ENCODE data around the gene ITGBL1.
A peak's percentile ranks its signal among the peaks of the same experiment; 100 is the strongest.

The ITGBL1 gene

DNA sequence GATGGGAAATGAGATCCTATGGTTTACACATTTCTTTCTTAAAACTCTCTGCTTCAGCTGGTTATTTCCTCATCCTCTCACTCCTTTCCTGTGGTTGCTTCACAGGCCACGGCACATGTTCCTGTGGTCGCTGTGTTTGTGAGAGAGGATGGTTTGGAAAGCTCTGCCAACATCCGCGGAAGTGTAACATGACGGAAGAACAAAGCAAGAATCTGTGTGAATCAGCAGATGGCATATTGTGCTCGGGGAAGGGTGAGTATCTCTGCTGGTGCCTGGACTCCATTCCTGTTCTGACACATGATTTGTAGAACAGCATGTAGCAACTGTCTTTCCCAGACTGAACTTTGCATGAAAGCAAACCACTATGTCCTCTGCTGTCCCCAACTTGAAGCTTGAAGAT lies 254.2 kb downstream of the ITGBL1 start:
- DNase-seq = peak; percentile 59 to 88 (median 76)

DNA sequence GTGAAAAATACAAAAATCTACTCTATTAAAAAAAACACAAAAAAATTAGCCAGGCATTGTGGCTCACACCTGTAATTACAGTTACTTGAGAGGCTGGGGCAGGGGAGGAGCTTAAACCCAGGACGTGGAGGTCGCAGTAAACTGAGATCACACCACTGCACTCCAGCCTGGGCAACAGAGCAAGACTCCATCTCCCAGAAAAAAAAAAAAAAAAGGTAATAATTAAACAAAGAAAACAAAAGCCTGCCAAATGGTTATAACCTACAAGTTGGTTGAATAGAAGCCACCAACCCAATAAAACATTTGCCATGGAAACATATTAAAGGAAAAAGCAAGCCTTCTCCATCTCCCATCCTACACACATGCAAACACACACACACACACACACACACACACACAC lies 255.2 kb downstream of the ITGBL1 start:
- no peak for DNase-seq

DNA sequence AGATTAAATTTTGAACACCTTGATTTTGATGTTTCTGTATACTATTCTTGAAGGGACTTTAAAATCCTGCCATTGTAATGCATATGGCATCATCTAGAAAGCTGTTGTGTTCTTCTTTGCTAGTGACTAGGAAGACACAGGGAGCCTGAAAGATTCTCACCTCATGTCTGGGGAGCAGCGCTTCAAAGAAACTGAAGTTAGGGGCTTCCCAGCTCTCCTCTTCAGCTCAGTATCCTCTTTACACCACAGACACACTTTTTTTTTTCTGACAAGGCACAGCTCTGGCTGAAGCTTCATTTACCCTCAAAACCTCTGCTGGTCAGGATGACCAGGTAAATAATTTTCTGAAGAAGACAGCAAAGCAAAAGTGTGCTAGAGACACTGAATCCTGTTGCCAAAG lies 255.6 kb downstream of the ITGBL1 start:
- no peak for DNase-seq

DNA sequence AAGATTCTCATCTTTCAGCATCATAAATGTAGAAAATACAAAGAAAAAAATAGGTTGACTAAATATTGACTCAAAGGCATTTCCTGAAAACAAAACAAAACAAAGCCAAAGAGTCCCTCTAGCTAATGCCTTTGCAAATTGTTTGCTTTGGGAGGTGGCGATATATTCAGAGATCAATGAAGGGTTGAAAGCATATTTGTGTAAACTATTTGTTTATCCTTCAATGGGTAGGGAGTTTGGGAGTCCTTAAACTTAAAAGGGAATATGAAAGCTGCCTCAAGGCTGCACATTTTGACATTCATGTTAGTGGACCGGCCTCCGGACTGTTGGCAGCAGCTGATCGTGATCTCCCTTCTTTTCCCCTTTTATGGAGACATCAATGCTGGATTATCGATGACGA lies 257.5 kb downstream of the ITGBL1 start:
- DNase-seq = no peak

DNA sequence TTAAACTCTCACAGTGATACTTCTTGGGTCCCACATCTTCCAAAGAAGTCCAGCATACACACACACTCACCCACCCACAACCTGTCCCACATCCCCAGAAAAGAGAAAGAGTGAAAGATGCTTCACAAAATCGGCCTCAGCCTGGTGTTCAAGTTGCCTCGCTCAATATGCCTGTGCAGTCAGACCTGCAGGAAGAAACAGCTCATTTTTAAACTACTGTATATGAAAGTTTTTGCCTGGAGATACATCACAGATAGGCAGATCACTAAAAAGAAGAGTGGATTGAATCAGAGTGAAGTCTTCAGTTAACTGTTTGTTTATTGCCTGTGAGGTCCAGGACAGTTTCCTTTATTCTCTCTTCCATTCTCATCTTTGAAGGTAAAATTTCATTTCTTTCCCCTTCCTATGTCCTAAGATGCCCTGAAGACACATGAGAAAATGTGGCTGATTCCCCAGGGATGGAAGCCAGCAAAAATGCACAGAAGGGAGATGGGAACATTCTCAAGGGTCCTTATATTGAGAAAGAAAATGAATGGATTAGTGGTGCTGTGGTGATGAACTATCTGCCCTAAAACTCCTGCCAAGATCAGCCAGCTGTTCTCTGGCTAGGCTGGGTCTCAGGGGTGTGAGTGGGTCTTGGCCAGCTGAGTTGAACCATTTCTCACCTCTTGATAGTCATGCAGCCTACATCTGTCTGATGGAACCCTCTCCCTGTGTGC lies 259.0 kb downstream of the ITGBL1 start:
- DNase-seq = no peak

DNA sequence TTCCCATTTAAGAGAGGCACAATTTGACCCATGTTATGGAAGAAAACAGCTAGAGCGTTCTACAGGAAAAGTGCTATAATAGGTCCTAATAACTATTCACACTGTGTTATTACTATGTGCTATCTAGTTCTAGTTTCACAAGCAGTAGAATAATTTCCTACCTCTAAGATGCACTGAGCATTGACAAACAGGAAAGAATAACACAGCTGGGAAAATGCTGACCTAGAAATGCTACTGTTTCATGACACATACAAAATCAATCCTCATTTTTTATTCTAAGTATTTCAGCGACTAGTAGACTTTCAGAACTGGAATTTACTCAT lies 259.5 kb downstream of the ITGBL1 start:
- no peak for DNase-seq

DNA sequence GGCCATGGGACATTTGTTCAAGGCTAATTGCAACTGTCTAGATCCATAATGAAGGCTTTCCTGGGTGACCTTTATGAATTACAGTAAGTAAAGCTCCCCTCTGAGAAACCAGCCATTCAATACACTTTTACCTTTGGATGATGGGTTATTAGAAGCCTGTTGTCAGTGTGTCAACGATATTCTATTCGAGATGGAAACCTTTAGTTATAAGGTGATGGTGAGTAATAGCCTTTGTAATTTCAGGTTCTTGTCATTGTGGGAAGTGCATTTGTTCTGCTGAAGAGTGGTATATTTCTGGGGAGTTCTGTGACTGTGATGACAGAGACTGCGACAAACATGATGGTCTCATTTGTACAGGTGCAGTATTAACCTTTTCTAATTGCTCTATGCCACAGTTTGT lies 261.7 kb downstream of the ITGBL1 start:
- DNase-seq = no peak

DNA sequence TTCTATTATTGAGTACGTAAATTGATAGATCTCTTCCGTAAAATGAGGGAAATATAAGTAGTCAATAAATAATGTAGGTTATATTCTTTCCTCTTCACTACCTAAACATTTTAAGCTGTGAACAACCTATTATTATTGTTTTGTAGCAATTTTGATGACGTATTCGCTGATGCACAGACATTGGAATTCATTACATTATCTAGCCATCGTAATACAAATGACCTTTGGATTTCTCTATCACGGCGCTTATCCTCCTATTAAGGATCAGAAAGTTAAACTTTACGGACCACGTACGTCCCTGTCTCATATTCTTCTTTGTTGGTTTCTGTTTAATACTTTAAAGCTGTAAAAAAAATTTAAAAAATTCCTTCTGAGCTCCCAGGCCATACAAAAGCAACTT lies 264.9 kb downstream of the ITGBL1 start:
- DNase-seq = no peak

DNA sequence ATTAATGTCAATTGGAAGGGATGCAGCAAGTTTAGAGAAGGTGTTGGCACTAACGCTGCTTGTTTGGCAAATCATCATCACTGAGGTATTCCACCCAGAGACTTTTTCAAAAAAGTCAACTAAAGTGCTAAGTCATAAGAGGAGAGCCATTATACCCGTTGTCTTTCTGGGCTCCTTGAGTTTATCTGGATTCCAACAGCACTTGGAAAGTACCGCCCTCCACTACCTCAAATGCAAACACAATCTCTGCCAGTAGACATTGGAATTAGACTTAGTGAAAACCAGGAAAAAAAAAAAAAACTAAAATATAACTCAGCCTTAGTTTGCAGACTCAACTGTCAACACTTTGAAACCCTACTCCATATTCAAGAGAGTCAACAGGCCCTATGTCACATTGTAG lies 266.0 kb downstream of the ITGBL1 start:
- DNase-seq = no peak

DNA sequence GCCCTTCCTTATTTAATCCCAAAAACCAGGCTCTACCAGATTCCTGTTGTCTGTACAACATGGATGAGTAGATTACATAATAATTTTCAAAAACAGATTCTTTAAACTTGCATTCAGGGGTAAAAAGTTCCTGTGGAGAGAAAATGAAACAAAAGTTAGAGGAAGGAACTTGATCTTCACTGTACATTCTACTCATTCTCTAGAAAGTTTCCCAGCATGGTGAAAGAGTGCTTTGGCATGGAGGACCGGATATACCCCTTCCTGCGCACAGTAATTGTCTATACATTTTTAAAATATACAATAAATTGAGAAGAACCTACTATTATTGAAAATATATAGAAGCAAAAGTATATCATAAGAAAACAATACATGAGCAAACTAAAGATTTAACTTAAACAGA lies 274.2 kb downstream of the ITGBL1 start:
- no peak for DNase-seq

DNA sequence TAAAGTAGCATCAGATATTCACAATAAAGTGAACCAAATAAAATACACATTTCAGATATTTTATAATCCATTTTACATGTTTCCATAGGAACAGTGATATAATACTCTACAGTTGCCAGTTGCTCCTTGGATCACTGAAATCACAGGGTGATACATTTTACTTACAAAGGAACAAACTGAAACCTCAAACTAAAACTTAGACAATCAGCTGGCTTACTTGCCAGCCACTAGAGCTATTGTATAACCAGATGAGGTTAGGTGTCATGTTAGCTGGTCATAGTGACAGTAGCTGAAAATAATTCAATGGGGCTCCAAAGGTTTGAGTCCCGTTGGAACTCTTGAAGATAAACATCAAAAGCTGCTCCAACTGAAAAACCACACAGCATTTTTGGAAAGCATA lies 274.6 kb downstream of the ITGBL1 start:
- DNase-seq = no peak

DNA sequence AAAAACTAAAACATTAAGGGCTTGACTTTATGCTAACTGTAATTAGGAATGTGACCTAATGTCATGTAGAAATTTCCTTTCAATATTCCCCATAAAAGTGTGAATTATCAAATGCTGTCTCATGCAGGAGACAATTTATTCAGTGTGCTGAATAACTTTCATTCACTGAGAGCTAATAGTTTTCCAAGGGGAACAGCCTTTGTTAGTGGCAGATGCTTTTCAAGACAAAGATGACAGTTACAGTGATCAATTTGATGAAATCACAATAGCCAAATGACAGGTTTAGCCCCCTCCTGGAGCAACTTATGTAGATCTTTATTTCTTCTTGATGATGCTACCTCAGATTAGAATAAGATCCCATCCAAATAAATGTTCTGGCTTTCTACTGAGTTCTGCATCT lies 275.5 kb downstream of the ITGBL1 start:
- DNase-seq = no peak

DNA sequence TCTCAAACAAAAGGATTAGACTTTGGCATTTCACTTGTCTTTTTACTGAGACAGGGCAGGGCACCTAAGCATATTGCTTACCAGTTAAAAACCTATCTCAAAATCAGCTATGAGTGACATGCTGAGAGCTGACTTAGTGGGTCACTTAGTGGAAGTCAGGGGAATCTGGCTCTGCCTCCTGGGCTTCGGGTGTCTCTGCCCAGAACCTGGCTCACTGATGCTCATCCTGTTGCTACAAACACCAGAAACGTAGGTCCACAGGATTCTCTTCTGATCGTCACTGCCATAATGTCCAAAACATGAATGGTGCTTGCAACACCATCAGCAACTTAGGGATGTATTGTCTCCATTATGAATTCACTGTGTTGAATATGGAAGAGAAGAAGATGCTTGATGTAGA lies 276.1 kb downstream of the ITGBL1 start:
- no peak for DNase-seq

DNA sequence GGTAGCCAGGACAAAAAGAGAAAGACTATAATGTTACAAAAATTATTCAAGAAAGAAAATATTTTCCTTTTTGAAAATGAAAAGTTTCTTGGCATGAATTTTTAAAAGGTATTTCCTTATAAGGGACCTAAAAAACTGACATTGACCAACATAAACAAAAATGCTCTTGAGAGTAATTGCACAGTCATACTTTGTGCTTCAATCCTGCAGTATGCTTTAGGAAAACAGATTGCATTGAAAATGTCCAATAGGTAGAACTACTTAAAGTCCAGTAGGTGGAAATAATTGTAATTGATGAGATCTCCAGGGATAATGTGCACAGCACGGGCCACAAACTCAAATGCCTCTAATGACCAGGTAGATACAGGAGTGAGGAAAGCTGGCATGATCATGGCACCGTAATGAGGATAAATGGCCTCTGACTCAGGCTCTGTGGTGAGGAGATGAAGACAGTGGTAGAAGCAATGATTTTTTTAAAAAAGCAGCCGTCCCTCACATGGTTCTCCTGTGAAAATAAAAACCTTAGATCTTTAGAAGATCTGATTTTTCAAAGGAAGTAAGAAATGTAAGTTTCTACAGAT lies 278.0 kb downstream of the ITGBL1 start:
- no peak for DNase-seq

DNA sequence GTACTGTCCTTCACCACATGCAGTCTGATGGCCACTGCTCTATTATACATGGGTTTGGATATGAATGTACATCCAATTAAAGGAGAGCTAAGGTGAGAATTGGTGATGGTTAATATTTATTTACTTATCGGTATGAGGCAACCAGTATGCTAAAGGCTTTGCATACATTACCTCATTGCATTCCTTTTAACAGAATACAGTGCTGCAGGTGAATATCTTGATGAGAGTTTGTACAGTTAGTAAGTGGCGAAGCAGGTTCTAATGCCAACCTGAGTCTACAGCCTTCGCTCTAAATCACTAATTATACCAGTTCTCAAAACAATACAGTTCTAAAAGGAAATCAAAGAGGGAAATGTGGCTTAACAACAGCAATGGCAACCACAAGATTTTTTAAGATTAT lies 284.1 kb downstream of the ITGBL1 start:
- no peak for DNase-seq

DNA sequence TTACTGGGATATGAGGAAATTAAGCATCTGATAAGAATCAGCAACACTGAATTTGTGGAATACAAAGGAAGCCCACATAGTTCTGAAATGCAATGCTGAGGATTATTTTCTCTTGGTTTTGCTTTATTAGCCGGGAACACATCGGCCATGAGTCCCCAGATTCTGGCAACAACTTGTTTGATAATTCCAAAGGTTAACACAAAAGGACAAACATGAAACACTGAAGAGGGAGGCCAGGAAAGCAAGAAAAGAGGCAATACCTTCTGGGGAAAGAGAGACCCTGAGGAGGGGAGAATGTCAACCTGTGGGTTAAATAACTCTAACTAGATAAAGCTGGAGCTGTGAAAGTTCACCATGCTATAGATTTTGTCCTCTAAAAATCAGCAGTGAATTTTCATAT lies 285.9 kb downstream of the ITGBL1 start:
- DNase-seq = no peak

DNA sequence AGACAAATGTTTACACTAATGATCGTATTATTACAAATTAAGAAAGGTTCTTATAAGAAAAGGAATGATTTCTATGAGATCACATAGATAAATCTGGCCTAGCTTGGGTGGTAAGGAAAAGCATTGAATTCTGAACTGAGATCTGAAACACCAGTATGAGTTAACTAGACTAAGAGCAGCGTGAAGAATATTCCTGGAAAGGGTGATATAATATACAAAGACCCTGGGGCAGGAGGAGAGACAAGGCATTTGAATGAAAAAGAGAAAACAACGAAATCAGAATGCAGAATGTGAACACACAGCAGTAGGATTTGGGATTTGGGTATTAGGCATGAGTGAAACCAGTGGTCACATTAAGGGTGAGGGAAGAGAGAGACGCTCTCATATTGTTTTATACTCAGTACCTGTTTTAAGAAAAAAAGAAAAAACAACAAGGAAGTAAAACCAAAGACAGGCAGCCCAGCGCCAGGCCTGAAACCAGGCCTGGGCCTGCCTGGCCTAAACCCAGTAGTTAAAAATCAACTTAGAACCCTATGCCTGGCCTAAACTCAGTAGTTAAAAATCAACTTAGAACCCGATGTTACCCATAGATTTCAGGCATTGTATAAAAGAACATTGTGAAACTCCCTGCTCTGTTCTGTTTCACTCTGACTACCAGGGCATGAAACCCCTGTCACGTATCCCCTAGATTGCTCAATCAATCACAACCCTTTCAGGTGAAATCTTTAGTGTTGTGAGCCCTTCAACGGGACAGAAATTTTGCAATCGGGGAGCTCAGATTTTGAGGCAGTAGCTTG lies 287.1 kb downstream of the ITGBL1 start:
- no peak for DNase-seq

DNA sequence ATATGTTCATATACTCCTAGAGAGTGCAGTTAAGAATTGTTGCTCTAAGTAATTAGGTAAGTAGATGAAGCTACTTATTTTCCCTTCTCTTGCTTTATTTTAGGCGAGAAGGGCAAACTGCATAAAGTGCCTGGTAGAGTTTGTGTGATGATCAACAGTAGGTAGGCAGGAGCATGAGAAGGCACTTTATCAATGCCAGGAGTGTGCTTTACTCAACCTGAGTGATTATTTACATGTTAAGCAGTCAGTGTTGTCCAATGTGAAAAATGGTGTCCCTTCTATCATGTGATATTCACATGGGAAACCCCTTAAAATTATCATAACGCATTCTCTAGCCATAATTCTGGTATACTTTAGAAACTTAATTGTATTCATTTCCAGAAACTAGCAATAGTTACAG lies 294.0 kb downstream of the ITGBL1 start:
- no peak for DNase-seq

DNA sequence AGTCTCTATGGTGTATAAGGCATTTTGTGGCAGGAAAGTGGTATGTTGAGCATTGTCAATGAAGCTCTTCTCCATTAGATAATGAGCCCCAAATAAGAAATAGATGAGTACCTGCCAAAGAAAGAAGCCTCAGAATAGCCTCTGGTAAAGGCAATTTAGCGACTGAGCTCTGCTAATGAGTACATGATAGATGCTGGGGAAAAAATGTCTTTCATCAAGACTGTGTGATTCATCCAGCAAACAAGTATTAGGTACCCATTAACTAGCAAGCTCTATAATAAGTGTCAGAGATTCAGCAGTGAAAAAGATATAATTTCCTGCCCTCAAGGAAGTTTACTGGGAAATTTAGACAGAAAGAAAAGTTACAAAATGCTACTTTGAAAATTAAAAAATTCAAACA lies 294.6 kb downstream of the ITGBL1 start:
- no peak for DNase-seq

DNA sequence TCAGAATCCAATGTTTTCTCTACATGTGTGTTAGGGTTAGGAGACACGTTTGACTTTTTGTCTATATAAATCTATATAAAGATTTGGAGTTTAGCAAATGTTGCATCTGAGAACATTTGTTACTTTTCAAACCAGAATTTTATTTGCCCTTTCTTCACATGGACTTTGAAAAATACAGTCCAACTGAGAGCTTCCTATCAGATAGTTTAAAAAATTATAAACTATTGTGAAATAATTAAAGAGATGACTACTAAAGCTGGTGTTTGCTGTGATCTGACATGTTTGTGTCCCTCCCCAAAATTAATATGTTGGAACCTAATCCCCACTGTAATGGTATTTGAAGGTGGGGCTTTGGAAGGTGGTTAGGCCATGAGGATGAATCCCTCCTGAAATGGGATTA lies 297.1 kb downstream of the ITGBL1 start:
- no peak for DNase-seq

DNA sequence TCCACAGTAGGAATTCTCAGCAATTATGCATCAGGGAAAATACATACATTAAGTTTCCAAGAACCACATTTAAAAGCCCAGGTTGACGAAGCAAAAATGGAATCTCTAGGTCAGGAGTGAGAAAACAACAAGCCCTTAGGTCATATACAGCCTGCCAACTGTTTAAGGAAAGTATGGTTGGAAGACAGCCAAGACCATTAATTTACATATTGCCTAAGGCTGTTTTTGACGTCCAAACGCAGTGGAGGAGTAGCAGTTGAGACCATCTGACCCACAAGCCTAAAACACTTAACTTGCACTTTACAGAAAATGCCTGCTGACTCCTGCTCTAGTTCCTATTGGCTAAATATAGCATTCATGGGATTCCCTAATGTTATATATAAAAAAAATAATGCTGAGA lies 299.0 kb downstream of the ITGBL1 start:
- peak; percentile 33 to 84 (median 67) for DNase-seq

DNA sequence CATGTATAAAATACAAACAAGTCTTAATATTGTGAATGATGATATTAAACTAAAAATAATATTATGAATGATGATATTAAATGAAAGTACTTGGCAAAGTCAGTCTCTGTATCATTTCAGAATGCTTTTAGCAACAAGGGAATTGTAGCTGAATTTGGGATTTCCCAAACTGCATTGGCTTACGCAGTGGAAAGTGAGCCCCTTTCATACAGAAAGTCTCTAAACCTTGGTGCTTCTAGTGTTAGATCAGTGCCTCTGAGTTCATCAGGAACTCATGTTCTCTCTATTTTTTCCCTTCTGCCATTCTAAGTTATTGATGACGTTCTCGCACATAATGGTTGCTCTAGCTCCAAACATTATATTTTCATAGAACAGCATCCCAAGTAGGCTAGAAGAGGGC lies 300.0 kb downstream of the ITGBL1 start:
- DNase-seq = no peak

DNA sequence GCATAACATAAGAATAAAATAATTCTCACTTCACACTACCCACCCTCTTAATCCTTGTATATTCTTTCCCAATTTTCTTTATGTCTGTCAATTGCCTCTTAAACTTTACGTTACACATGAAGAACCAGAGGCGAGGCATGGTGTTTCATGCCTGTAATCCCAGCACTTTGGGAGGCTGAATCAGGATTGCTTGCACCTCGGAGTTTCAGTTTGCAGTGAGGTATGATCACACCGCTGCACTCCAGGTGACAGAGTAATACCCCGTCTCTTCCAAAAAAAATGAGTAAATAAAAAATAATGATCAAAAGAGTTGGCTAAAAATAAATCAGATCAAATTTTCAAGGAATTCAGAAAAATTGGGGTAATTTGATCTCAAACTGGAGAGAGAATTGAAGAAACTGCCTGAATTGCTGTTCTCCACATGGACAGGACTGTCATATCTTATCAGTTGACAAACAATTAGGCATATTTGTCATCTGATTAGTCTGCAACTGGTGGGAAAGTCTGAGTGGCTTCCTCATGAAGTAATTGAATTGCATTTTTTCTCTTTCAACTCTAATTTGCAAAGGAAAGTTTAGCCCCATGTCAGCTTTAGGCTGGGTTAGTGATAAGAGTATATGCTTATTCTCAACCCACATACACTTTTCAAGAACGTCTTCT lies 302.9 kb downstream of the ITGBL1 start:
- no peak for DNase-seq

Data from suppressor macrophage (primary cell).